Thoracic aorta (tissue), 2 donors: ENCODE measurements around the gene DNAH8. TPM values are rescaled to one million over a fixed set of nuclear protein-coding genes. Genes with fewer than 3 reads are reported as not detected.

ENCODE experiments used
- ATAC-seq: fragments of 150-250 bp; one replicate; pipeline ENCODE4 v1.8.0; 2017; ENCODE audit warnings: low read depth; ENCODE audit not compliant: insufficient number of reproducible peaks, low FRiP score
- DNase-seq: peaks from one replicate; pipeline ENCODE4 v3.0.0-alpha.2; 2020; ENCODE audit warnings: low spot score
- H3K27ac ChIP-seq, 2 donors: fragments of 200-600 bp; sonication (generic); 1 replicate in 1 of 2; 2 replicates in 1 of 2; pipeline ENCODE4 v1.5.1; 2016; ENCODE audit warnings: mild to moderate bottlenecking in 2 of 2, moderate library complexity in 2 of 2
- H3K27me3 ChIP-seq: fragments of 200-600 bp; sonication (generic); replicated peaks from 2 replicates; pipeline ENCODE4 v1.6.0; 2016; ENCODE audit warnings: mild to moderate bottlenecking; ENCODE audit not compliant: insufficient read depth
- H3K36me3 ChIP-seq: fragments of 200-600 bp; sonication (generic); one replicate; pipeline ENCODE4 v1.5.1; 2016
- H3K4me1 ChIP-seq, 2 donors: fragments of 200-600 bp; sonication (generic); 1 replicate in 1 of 2; 2 replicates in 1 of 2; pipeline versions ENCODE4 v1.5.1 to v1.6.0; 2016; ENCODE audit warnings: low read depth in 2 of 2, mild to moderate bottlenecking in 1 of 2; ENCODE audit not compliant: control insufficient read depth in 1 of 2
- H3K4me3 ChIP-seq: fragments of 200-600 bp; sonication (generic); 2 replicates; pipeline ENCODE4 v1.5.1; 2016; ENCODE audit warnings: mild to moderate bottlenecking
- H3K9me3 ChIP-seq: fragments of 200-600 bp; sonication (generic); 2 replicates; pipeline ENCODE4 v1.5.1; 2016
- CTCF ChIP-seq: fragments of 200-600 bp; sonication (generic); IDR thresholded peaks from one replicate; pipeline ENCODE4 v1.5.1; 2019; ENCODE audit warnings: antibody characterized with exemption
- total RNA-seq, 2 donors: library from RNA; depleted of rRNA; stranded (reverse); fragments of >200 nt; gene quantifications; one replicate each; pipeline versions ENCODE4 v1.1.0 to v1.2.3, GENCODE V29; 2016

DNAH8 gene
- total RNA-seq, 2 donors from 2014 or later = 0.14 TPM; not detected in 1

- no peak for TF ChIP-seq CTCF
- H3K4me3 ChIP-seq = no peak overlapping the region
- no peaks in the 10 kb centered on the region for H3K36me3 ChIP-seq
- no peak for ATAC-seq
- no peak for DNase-seq
- H3K4me1 ChIP-seq = no peaks in the 10 kb centered on the region
- H3K27me3 ChIP-seq = no peaks in the 10 kb centered on the region
- H3K27ac ChIP-seq = no peak overlapping the region
- H3K9me3 ChIP-seq = no peaks in the 10 kb centered on the region
Observed at GRCh38 chr6:39068391-39068790, 353.3 kb downstream of the DNAH8 start.

DNA sequence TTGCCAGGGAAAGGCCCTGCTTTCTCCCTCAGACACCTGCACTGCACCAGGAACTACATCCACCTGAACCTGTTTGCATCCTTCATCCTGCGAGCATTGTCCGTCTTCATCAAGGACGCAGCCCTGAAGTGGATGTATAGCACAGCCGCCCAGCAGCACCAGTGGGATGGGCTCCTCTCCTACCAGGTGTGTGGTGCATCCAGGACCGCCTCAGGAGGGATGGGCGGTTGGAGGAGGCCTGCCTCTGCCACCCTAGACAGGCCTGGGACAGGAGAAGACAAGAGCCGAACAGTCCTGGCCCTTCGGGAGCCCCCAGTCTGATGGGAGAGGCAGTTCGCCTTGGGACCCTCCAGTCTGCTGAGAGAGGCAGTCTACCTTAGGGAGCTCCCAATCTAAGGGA is 357.7 kb downstream of the DNAH8 start:
- no peak for TF ChIP-seq CTCF
- no peak for ATAC-seq
- H3K9me3 ChIP-seq = no peaks in the 10 kb centered on the region
- H3K36me3 ChIP-seq = no peaks in the 10 kb centered on the region
- H3K4me1 ChIP-seq = no peaks in the 10 kb centered on the region
- H3K27me3 ChIP-seq = no peaks in the 10 kb centered on the region
- no peak for DNase-seq
- no peak overlapping the region for H3K27ac ChIP-seq
- H3K4me3 ChIP-seq = no peak overlapping the region

- no peak for ATAC-seq
- no peaks in the 10 kb centered on the region for H3K4me1 ChIP-seq
- no peaks in the 10 kb centered on the region for H3K27me3 ChIP-seq
- no peaks in the 10 kb centered on the region for H3K36me3 ChIP-seq
- H3K27ac ChIP-seq = no peak overlapping the region
- TF ChIP-seq CTCF = no peak
- H3K4me3 ChIP-seq = no peak overlapping the region
- DNase-seq = no peak
- H3K9me3 ChIP-seq = no peaks in the 10 kb centered on the region
Observed at GRCh38 chr6:39073471-39074355, 358.6 kb downstream of the DNAH8 start.

GRCh38 chr6:39074486-39074885 is 359.4 kb downstream of the DNAH8 start:
- no peaks in the 10 kb centered on the region for H3K27me3 ChIP-seq
- no peak for ATAC-seq
- no peak overlapping the region for H3K27ac ChIP-seq
- H3K4me1 ChIP-seq = no peaks in the 10 kb centered on the region
- DNase-seq = no peak
- no peaks in the 10 kb centered on the region for H3K9me3 ChIP-seq
- TF ChIP-seq CTCF = no peak
- H3K4me3 ChIP-seq = no peak overlapping the region
- H3K36me3 ChIP-seq = no peaks in the 10 kb centered on the region

DNA sequence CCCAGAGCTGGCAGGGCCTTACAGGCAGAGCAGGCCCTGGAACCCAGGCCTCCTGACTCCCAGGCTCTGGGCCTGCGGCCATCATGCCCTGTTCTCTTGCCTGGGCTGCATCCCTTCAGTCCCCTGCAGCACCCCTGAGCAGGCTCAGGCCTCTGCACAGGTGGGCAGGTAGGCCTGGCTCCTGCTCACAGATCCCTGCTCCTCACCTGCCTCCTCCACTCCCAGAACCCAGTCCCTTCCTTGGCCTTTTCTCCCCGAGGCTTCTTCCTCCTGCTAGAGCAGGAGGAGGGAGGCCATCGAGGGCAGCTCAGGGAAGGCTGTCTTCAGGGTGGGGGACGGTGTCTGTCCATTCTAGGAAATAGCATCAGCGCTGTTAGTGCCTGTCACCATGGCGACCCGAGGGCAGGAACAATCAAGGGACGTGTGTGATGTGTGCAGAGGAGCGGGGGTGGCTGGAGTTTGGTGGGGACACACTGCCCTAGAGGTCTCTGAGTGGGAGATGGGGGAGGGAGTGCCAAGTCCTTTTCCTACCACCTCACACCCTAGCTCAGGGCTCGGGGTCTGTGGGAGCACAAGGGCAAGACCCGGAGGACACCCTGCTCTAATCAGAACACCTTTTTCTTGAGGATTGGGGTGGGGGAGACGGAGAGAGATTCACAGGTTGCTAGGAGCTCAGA is 360.0 kb downstream of the DNAH8 start:
- TF ChIP-seq CTCF = no peak
- DNase-seq = no peak

More for the DNA sequence above, 360.0 kb downstream of the DNAH8 start:
- Histone ChIP-seq H3K27me3 (no peaks in the 10 kb centered on the region), H3K9me3 (no peaks in the 10 kb centered on the region), H3K27ac (no peak overlapping the region), H3K4me1 (no peaks in the 10 kb centered on the region), H3K36me3 (no peaks in the 10 kb centered on the region), H3K4me3 (no peak overlapping the region)
- no peak for ATAC-seq
